ENCODE data around the gene NCAM2. TPM values are rescaled to one million over a fixed set of nuclear protein-coding genes. Genes with fewer than 3 reads are reported as not detected.

The NCAM2 gene
- total RNA-seq, 4 donors from 2014 or later, result 0.96 to 1.6 TPM; not detected in 2

- TF ChIP-seq POLR2AphosphoS5 (IDR thresholded peaks at IDR 0.05) (no peak), EP300 (IDR thresholded peaks at IDR 0.05; ENCODE audit: low read depth) (no peak), POLR2A (IDR thresholded peaks at IDR 0.05) (no peak), CTCF (IDR thresholded peaks at IDR 0.05) (no peak)
- DNase-seq, result no peak
- in situ Hi-C loops (cut with MboI; ENCODE audit: low pct_ligation_motif_present in 1 of 4, low pct_unique_long_range_greater_than_20kb in 1 of 4, low sequenced_read_pairs in 3 of 4), result no loop called here
- H3K27ac ChIP-seq, result no peak overlapping the region
- peaks cover 12 to 14% of the 10 kb centered on the region in 2 donors for H3K9me3 ChIP-seq
- no peaks in the 10 kb centered on the region for H3K27me3 ChIP-seq
- H3K4me3 ChIP-seq, result no peak overlapping the region
- H3K36me3 ChIP-seq, result no peaks in the 10 kb centered on the region
- 88% methylated on average over 2 of the region's 2 CpGs for whole genome bisulfite sequencing, 2 donors (ENCODE audit: low coverage in 1 of 2)
- no peaks in the 10 kb centered on the region for H3K4me1 ChIP-seq
- intact Hi-C loops (cut with DNase I; ENCODE audit: low total_unique reads), result no loop called here
Measured at GRCh38 chr21:21341041-21341440, 342.8 kb downstream of the NCAM2 start.

GRCh38 chr21:21345296-21345695 is 347.1 kb downstream of the NCAM2 start:
- H3K36me3 ChIP-seq, result no peaks in the 10 kb centered on the region
- no peak overlapping the region for H3K27ac ChIP-seq
- peaks cover 14 to 21% of the 10 kb centered on the region in 2 donors for H3K9me3 ChIP-seq
- in situ Hi-C loops (cut with MboI; ENCODE audit: low pct_ligation_motif_present in 1 of 4, low pct_unique_long_range_greater_than_20kb in 1 of 4, low sequenced_read_pairs in 3 of 4), result no loop called here
- no peaks in the 10 kb centered on the region for H3K27me3 ChIP-seq
- intact Hi-C loops (cut with DNase I; ENCODE audit: low total_unique reads), result no loop called here
- no peaks in the 10 kb centered on the region for H3K4me1 ChIP-seq
- DNase-seq, result no peak
- 45 to 67% methylated on average over 1 of the region's 1 CpG for WGBS, 2 donors (ENCODE audit: low coverage in 1 of 2)
- TF ChIP-seq POLR2A (IDR thresholded peaks at IDR 0.05), result no peak
- no peak for TF ChIP-seq EP300 (IDR thresholded peaks at IDR 0.05; ENCODE audit: low read depth)
- no peak for TF ChIP-seq POLR2AphosphoS5 (IDR thresholded peaks at IDR 0.05)
- TF ChIP-seq CTCF (IDR thresholded peaks at IDR 0.05), result no peak
- no peak overlapping the region for H3K4me3 ChIP-seq

GRCh38 chr21:21345872-21346271 is 347.7 kb downstream of the NCAM2 start:
- intact Hi-C loops (cut with DNase I; ENCODE audit: low total_unique reads), result no loop called here
- no peak overlapping the region for H3K4me3 ChIP-seq
- H3K36me3 ChIP-seq, result no peaks in the 10 kb centered on the region
- no peaks in the 10 kb centered on the region for H3K4me1 ChIP-seq
- peaks cover 14 to 21% of the 10 kb centered on the region in 2 donors for H3K9me3 ChIP-seq
- in situ Hi-C loops (cut with MboI; ENCODE audit: low pct_ligation_motif_present in 1 of 4, low pct_unique_long_range_greater_than_20kb in 1 of 4, low sequenced_read_pairs in 3 of 4), result no loop called here
- TF ChIP-seq CTCF (IDR thresholded peaks at IDR 0.05) (no peak), POLR2A (IDR thresholded peaks at IDR 0.05) (no peak), POLR2AphosphoS5 (IDR thresholded peaks at IDR 0.05) (no peak), EP300 (IDR thresholded peaks at IDR 0.05; ENCODE audit: low read depth) (no peak)
- H3K27me3 ChIP-seq, result no peaks in the 10 kb centered on the region
- no peak overlapping the region for H3K27ac ChIP-seq
- no peak for DNase-seq

GRCh38 chr21:21366277-21366676 is 368.1 kb downstream of the NCAM2 start:
- Histone ChIP-seq H3K4me3 (no peak overlapping the region), H3K4me1 (no peaks in the 10 kb centered on the region), H3K27ac (no peak overlapping the region), H3K36me3 (no peaks in the 10 kb centered on the region), H3K9me3 (no peaks in the 10 kb centered on the region), H3K27me3 (no peaks in the 10 kb centered on the region)
- DNase-seq, result no peak
- in situ Hi-C loops (cut with MboI; ENCODE audit: low pct_ligation_motif_present in 1 of 4, low pct_unique_long_range_greater_than_20kb in 1 of 4, low sequenced_read_pairs in 3 of 4) (no loop called here), intact Hi-C loops (cut with DNase I; ENCODE audit: low total_unique reads) (no loop called here)
- TF ChIP-seq EP300 (IDR thresholded peaks at IDR 0.05; ENCODE audit: low read depth), result no peak
- no peak for TF ChIP-seq POLR2AphosphoS5 (IDR thresholded peaks at IDR 0.05)
- no peak for TF ChIP-seq CTCF (IDR thresholded peaks at IDR 0.05)
- TF ChIP-seq POLR2A (IDR thresholded peaks at IDR 0.05), result no peak
